Daoy (cell line): Measurements from ENCODE around the gene BMAL1. TPM values are rescaled to one million over a fixed set of nuclear protein-coding genes. Genes with fewer than 3 reads are reported as not detected.

ENCODE experiments used
- DNase-seq: peaks from one replicate; pipeline ENCODE4 v3.0.0-alpha.2; 2015; ENCODE audit warnings: low read depth
- total RNA-seq: library from RNA; depleted of rRNA; stranded (reverse); fragments of >200 nt; shearing (Covaris generic); gene quantifications from 2 replicates; pipeline ENCODE4 v1.2.3, GENCODE V29; 2014

BMAL1 gene
- total RNA-seq, 1 experiment from 2014 or later = 29.8 TPM

DNA sequence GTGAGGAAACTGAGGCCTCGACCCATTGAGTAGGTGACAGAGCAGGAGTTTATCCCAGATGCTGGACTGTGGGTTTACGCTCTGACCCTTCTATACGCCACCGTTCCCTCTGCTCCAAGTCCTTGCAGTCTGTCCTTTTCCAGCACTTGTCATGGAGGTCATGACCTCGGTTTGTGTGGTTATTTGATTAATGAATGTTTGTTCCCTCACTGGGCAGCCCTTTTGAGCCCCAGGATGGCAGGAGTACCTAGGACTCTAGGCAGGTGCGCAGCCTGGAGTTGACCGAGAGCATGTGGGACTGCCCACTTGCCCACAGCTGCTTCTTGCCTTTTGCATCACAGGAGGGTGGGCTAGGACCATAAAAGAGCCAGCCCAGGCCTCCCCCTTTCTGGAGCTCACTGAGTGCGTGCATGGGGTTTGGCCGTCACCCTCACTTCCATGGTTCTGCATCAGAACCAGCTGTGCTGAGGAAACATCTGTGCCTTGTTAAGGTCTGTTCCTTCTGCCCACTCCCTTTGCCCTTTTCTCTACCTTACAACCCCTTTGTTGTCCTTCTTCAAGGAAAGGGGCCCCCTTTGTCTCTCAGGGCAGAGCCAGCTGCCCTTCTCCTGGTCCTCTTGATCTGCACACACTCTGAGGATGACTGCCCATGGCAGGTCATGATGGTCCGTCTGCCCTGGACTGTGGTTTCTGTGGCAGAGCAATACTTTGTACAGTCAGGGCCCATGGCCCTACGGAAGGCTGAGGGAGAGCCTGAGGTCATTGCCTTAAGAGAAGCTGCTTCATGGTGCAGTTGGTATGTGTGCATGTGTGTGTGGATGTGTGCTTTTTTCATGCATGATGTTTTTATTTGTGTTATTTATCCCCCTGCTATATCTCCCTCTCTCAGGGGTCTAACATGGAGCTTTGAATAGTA, 38.2 kb downstream of the BMAL1 start:
- DNase-seq = peak; percentile 27

DNA sequence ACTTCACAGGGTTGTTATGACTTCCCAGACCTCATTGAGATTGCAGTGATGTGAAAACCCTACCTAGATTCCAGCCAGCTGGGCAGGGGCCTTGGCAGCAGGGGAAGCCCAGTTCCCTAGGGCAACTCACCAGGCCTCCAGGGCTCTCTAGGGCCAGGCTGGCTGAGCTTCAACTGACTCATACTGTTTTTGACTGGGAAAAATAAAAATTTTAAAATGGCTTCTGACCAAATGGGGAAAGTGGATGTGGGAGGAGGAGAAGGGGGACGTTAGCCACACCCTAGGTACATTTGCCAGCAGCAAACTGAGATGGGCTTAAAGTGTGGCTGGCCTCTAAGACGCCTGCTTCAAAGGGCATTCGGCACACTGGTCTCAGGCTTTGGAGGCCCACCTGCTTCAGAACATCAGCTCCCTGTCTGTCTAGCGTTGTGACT, 39.0 kb downstream of the BMAL1 start:
- DNase-seq = peak; percentile 89

DNA sequence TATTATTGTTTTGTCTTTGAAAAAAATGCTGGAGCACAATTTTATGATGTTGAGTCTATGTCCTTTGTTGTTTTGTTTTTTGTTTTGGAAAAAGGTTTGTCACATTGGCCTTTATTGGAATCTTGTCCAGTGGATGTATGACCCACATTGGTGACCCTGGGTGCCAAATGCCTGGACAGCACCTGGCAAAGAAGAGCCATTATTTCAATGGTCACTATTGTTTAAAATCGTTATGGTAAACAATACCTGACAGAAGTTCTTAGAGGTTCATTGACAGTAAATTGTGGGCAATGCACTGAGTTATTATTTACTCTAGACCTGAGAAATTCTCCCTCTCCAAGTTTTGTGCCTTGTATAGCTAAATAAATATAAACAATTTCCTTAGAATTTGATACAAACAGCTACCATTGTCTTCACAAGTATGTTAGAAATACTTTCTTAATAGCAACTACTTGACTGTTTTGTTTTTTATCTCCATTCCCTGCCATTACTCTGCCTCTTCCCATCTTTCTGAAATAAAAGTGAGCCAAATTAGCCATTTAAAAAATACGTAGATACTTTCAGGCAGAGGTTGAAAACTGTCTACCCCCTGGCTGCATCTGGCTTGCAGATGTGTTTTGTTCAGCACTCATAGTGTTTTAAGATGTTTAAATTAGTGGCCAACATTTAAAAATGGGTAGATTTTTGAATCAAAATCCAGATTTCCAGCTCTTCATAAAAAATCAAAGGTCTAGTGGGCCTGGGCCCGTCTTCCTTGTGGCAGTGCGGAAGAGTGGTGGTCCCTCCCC, 39.9 kb downstream of the BMAL1 start:
- no peak for DNase-seq

DNA sequence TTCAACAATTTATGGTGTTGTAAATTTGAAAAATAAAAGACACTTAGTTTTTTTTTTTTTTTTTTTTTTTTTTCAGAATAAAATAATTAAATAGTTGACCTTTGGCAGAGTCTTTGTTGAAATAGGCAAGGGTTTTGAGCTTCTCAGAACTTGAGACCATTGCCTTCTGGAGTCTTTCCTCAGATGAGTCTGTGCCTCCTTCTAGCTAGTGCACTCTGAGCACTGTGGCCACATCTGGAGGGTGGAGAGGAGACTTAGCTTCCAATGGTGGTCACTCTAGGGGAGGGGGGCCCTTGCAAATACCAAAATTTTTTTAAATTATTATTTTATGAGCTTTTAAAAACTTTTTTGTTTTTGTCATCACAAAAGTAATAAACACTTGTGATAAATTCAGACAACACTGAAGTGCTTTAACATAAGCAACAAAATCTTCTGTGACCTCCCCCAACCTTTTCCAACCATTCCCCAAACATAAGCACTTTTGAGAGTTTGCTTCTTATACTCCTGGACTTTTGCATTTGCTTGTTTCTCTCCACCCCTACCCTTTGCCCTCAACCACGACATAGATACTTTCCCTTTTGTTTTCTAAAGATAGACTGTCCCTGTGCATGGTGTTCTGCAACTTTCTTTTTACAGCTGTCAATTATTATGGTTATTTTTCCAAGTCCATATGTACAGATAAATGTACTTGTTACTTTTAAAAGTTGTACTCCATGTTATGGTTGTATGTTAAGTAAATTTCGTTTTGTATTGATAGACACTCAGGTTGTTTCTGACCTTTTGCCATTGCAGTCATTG, 41.1 kb downstream of the BMAL1 start:
- DNase-seq = no peak

DNA sequence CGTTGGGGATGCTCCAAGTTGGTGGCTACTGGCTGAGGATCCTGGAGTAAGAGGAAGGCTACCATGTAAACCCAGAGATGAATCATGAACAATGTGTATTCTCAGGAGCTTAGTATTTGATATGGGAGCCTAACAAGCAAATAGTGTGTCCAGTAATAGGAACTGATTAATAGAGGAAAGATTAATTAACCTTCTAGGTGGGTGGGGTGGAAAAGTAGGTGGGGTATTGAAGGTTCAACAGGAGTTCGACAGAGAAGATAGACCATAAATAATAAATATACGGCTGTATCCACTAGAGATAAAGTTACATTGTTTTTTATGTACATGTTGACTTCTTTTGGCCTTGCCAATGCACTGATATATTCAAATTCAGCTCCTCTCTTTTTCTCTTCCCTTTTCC, 43.1 kb downstream of the BMAL1 start:
- DNase-seq = no peak

DNA sequence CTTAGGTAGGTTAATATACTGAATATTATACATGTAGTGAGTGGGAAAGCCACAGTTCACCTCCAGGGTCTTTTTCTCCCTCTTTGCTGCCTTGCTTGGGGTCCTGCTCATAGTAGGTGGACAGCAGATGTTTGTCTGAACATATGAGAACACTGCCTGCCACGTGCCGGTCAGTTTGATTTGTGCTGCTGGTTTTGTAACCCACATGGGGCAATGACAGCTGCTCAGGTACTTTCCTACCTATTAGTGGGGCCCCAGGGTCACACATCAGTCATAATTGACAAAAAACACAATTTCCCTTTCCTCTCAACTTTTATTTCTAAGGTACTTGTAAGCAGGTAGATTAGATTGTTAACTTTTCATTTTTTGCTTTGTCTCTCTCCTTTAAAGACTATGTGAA, 43.8 kb downstream of the BMAL1 start:
- no peak for DNase-seq

DNA sequence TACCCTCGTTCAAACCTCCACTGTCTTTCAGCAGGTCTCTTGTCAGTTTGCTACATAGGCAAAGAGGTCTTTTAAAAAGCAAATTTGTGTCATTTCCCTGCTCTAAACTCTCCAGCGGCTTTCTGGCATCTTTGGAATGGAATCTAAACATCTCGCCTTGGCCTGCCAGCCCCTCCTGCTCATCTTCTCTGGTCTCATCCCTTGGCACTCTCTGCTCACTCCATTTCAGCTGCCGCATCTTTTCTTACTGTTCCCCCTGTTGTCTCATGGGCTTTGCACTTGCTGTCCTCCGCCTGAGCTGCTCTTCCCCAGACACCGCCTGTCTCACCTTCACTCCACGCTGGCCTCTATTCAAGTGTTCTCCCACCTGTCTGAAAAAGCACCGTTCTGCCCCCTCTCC, 46.6 kb downstream of the BMAL1 start:
- no peak for DNase-seq

DNA sequence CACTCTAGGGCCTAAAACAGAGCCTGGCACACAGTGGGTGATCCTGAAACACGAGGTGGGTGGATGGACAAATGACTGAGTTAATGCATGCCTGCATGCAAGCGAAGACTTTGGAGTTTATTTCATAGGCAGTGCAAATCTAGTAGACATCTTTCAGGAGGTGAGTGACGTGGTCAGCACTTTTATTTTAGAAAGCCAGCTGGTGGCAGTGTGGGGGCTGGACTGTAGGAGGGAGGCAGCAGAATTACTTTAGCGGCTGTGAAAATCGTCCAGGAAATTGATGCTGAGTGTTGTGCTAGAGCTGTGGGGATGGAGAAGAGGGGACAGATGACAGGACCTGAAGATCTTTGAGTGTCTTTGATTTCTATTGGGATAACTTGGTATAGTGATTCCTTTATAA, 47.1 kb downstream of the BMAL1 start:
- DNase-seq = no peak

DNA sequence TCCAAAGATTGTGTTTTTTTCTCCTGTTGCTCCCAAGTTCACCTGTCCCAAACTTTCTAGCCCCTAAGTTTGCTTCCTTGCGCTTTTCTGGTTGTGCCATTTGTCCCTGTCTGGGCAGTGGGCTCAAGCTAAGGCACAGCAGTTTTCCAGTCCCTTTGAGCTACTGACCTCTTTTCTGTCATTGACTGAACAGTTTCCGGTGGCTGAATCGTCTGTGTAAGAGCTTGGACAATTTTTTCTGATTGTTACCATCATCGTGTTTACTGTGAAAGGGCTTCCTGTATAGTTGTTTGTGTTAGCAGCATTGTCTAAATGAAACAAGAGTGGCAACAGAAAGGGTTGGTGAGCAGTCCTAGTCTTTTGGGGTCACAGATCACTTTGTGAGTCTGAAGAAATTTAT, 49.8 kb downstream of the BMAL1 start:
- no peak for DNase-seq

DNA sequence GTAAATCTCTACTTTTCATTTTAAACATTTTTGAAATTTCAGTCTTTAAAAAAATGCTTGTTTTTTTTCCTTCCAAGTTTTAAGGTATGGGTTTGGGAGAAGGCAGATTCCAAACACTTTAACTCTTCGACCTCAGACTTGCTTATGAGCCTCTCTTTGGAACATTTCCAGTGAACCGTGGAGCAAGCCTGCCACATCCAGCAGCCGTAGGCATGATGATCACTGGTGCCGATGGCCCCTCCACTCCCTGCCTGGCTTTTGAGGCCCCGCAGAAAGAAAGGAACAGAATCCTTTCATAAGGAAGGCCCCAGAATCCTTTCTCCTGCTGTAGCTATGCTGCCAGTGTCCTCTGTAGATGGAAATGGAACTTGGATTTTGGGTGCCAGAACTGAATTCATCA, 50.7 kb downstream of the BMAL1 start:
- DNase-seq = peak; percentile 32

DNA sequence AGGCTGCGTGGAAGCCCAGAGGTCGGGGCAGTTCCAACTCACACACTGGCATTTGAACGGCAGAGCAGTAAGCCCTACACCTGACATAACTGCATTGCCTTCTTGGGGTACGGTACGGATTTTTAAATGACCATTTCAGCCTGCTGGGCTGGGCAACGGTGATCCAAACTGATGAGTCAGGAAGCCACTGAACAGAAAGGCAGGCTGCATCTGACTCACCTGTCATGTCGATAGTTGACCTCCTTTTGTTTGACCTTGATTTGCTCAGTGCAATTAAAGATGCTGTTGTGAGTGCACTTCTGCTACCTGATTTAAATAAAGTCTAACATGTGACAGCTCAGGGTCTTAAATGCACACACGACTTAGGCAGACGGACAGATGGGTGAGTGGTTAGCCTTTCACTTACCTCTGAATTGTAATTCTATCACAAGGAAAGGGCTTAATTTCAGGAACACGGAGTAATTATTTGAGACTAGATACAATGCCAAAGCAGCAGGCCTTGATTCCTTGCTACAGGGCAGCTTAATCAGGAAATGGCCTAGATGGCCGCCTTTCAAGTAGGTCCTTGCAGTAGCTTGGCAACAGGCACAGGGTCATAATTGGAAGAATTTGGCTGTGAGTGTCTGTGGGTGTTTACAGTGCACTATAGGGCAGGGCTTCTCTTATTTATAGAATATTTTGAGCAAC, 52.2 kb downstream of the BMAL1 start:
- peak; percentile 55 for DNase-seq

DNA sequence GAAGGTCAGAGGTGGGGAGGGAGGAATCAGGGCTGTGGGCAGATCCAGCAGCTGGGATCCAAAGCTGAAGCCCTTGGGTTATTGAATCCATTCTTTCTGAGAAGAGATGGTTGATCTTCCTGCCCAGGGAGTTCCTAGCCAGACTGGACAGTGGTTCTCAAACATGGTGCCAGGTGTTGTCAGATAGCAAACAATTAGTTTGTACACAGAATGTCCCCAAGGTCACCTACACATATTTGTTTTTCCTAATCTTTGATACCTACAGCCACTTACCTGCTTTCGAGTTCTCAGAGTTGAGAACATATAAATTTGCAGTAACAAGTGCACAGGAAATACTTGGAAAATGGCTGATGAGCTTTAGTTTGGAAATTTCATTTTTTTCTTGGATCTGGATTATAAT, 54.5 kb downstream of the BMAL1 start:
- DNase-seq = no peak

DNA sequence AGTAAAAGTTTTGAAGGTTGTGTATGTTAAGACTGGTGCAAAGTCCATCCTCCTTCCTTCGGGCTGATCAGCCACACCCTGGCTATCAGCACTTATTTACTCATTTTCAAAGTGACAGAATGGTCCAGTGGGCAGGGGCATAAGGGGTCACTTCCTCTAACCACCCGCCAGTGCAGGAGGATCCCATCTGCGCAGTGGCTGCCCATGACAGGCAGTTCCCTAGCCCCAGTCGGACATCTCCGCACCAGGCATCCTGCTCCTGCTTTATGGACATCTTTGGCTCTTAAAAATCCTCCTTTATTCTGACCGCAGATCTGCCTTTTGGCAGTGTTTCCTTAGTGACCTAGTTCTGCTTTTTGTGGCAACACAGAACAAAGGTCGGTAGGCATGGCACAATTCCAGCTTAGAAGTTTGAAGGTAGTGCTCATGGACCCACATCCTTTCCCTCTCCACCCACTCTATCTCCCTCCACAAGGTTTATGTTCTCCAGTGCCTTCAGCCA, 55.9 kb downstream of the BMAL1 start:
- peak; percentile 84 for DNase-seq

DNA sequence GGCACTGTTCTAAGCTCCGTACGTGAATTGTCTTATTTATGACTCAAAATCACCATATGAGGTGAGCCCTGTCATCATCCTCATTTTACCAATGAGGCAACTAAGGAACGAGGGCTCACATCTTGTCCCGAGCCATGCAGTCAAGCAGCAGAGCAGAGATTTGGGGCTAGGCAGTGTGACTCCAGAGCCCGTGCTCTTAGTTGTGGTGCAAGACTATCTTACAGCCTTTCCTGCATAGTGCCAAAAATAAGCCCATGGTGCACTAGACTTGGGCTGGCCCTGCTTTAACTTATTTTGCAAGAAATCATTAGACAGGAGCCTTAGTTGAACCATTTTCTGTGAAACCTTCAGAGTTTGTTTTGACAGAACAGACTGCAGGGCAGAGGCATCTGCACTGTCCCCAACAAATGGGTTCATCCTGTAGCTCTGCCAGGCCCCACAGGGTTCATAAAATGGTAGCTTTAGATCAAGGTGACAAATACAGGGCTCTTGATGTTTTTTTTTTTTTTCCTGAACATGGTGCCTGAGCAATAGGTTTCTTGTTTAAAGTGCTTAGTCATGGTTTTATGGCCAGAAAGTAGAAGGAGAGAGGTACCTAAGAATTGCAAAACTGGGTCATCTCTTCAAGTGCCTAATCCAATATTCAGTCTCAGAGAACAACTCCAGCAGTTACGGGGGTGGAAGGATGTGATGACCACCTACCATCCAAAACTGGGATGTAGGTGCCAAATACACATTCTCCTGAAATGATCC, 56.6 kb downstream of the BMAL1 start:
- no peak for DNase-seq

DNA sequence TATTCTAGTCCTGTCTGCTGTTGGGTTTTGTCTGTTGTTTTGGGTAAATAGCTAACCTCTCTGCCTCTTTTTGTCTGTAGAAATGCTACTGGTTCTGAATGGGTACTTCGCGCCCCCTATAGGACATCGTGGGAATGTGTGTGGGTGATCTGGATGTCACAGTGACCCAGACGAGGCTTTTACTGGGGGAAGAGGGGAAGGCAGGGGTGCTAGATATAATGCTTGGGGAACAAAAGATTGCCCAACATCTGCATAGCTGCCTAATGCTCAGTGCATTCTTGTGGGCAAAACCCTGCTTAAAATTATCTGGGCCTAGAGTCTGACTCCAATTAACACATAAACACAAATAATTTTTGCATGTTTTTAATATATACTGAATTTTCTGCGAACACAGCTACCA, 57.7 kb downstream of the BMAL1 start:
- DNase-seq = peak; percentile 68

DNA sequence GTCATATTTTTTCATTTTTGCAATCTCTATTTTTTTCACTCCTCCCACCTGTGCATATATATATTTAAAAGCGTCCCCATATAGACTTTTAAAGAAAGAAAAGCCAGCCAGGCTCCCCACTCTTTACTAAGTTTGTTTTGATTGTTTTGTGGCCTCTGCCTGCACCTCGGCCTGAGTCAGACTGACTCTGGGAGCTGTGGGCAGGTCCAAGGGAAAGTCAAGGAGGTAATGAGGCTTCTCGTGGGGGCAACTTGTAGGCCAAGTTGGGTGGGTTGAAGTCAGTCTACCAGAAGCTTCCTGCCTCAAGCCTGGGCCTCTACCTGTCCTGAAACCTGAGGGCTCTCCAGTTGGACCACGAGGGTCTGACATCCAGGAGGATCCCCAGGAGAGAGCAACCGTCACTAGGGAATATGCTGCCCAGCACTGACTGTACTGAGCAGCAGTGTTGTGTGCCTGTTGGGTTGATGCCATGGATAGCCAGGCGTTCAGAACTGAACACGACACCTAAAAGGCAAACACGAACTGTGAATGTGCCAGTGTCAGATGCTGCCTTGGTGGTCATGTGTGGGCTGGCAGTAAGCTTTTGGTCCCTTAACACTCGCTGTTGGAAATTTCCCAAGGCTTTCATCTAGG, 58.8 kb downstream of the BMAL1 start:
- DNase-seq = peak; percentile 58

DNA sequence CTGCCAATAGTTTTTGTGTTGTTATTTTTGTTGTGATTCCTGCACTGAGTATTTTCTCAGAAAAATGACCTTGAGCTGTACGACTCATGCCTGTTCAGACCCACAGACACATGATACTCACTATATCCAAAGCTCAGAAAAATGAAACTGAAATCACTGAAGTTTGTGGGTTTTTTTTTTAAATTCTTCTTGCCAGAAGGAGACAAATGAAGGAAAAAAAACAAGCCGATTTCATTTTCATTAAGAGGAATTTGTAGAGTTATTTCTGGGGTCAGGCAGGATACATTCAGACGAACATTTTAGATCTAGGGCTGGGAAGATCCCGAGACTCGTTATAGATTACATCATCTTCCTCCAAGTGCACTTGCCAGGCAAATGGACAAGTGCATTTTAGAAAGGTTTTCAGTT, 60.4 kb downstream of the BMAL1 start:
- DNase-seq = no peak

DNA sequence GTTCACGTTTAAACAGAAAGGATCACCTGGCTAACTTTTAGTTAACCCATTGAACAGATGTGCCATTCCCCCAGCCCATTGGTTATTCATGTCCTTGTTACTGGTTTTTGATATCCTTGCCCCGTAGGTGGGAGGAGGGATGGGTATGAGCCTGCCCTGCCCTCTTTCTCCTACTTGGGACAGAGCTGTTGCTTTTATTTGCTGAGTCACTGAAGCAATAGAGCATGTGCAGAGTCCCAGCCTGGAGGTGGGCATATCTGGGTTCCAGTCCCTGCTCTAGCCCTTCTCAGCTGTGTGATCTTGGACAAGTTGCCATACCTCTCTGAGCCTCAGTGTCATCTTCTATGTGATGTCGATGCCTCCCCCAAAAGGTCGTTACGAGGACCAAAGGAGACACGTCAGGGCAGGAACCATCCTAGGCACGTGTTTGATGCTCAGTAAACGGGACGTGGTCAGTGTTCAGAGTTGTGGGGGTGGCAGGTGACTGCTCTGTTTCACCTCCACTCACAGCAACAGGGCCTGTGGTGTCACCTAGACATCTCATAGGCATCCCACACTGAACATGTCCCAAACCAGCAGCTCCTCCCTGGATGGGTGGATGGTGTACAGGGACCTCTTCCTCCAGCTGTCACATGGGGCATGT, 61.0 kb downstream of the BMAL1 start:
- peak; percentile 69 for DNase-seq
